B cell (primary cell): ENCODE data around the gene CDA.

Experiments
- EZH2 ChIP-seq: IDR thresholded peaks from 2 replicates; pipeline ENCODE4 v1.6.1; 2012; ENCODE audit warnings: borderline replicate concordance, low read depth, mild to moderate bottlenecking, moderate library complexity, low read length; ENCODE audit not compliant: insufficient read depth, poor library complexity, severe bottlenecking
- TF ChIP-seq, protein P1 (sequence below): fragments of 200-600 bp; IDR thresholded peaks from one replicate; pipeline ENCODE4 v1.8.0; 2022; ENCODE audit warnings: antibody characterized with exemption, mild to moderate bottlenecking

GRCh38 chr1:20658166-20658915, 69.4 kb downstream of the CDA start:
- TF ChIP-seq, protein P1, sequence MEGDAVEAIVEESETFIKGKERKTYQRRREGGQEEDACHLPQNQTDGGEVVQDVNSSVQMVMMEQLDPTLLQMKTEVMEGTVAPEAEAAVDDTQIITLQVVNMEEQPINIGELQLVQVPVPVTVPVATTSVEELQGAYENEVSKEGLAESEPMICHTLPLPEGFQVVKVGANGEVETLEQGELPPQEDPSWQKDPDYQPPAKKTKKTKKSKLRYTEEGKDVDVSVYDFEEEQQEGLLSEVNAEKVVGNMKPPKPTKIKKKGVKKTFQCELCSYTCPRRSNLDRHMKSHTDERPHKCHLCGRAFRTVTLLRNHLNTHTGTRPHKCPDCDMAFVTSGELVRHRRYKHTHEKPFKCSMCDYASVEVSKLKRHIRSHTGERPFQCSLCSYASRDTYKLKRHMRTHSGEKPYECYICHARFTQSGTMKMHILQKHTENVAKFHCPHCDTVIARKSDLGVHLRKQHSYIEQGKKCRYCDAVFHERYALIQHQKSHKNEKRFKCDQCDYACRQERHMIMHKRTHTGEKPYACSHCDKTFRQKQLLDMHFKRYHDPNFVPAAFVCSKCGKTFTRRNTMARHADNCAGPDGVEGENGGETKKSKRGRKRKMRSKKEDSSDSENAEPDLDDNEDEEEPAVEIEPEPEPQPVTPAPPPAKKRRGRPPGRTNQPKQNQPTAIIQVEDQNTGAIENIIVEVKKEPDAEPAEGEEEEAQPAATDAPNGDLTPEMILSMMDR = no peak
- TF ChIP-seq EZH2 = no peak
